Measurements from ENCODE around the gene IFI27. TPM values are rescaled to one million over a fixed set of nuclear protein-coding genes. Genes with fewer than 3 reads are reported as not detected.
A peak's percentile ranks its signal among the peaks of the same experiment; 100 is the strongest.

The IFI27 gene
- total and polyA plus RNA-seq, 4 donors = 94.1 to 883 (median 378) TPM

- H3K27ac ChIP-seq (ENCODE audit: low read depth in 1 of 2, low read length in 1 of 2) = no peak overlapping the region
- H3K4me1 ChIP-seq (ENCODE audit: control insufficient read depth in 5 of 5, insufficient read depth in 5 of 5, low read length in 5 of 5) = peaks cover 0 to 14% (median 5%) of the 10 kb centered on the region in 5 donors
- ATAC-seq (ENCODE audit: insufficient read depth, low FRiP score) = no peak
- no peak for DNase-seq
- H3K9me3 ChIP-seq (ENCODE audit: control insufficient read depth in 4 of 4, insufficient read depth in 3 of 4, low read length in 3 of 4) = peaks cover 0 to 10% (median 3%) of the 10 kb centered on the region in 4 donors
- no peak for TF ChIP-seq CTCF (IDR thresholded peaks at IDR 0.05; ENCODE audit: control extremely low read depth, extremely low read depth)
- H3K9ac ChIP-seq (ENCODE audit: insufficient read depth in 1 of 2, low read length in 2 of 2) = no peak overlapping the region
- no peaks in the 10 kb centered on the region for H3K36me3 ChIP-seq (ENCODE audit: control insufficient read depth in 4 of 4, insufficient read depth in 4 of 4, low read length in 4 of 4)
- H3K4me3 ChIP-seq = no peak overlapping the region
- H3K27me3 ChIP-seq (ENCODE audit: control insufficient read depth in 3 of 3, insufficient read depth in 3 of 3, low read length in 2 of 3) = no peaks in the 10 kb centered on the region
Observed at GRCh38 chr14:94119071-94119470, 8.5 kb downstream of the IFI27 start.

GRCh38 chr14:94120667-94121340, 10.3 kb downstream of the IFI27 start:
- peaks cover 0 to 2% (median 0%) of the 10 kb centered on the region in 5 donors for H3K4me1 ChIP-seq (ENCODE audit: control insufficient read depth in 5 of 5, insufficient read depth in 5 of 5, low read length in 5 of 5)
- no peak overlapping the region for H3K9ac ChIP-seq (ENCODE audit: insufficient read depth in 1 of 2, low read length in 2 of 2)
- no peak for ATAC-seq (ENCODE audit: insufficient read depth, low FRiP score)
- 82 to 90% methylated on average over 5 of the region's 5 CpGs for WGBS, 2 donors
- H3K36me3 ChIP-seq (ENCODE audit: control insufficient read depth in 4 of 4, insufficient read depth in 4 of 4, low read length in 4 of 4) = no peaks in the 10 kb centered on the region
- peaks cover 0 to 10% (median 3%) of the 10 kb centered on the region in 4 donors for H3K9me3 ChIP-seq (ENCODE audit: control insufficient read depth in 4 of 4, insufficient read depth in 3 of 4, low read length in 3 of 4)
- TF ChIP-seq CTCF (IDR thresholded peaks at IDR 0.05; ENCODE audit: control extremely low read depth, extremely low read depth) = no peak
- H3K27me3 ChIP-seq (ENCODE audit: control insufficient read depth in 3 of 3, insufficient read depth in 3 of 3, low read length in 2 of 3) = no peaks in the 10 kb centered on the region
- H3K4me3 ChIP-seq = no peak overlapping the region
- peak in 1 of 3 donors; percentile 1 for DNase-seq
- H3K27ac ChIP-seq (ENCODE audit: low read depth in 1 of 2, low read length in 1 of 2) = no peak overlapping the region

- no peaks in the 10 kb centered on the region for H3K4me1 ChIP-seq (ENCODE audit: control insufficient read depth in 5 of 5, insufficient read depth in 5 of 5, low read length in 5 of 5)
- H3K27ac ChIP-seq (ENCODE audit: low read depth in 1 of 2, low read length in 1 of 2) = no peak overlapping the region
- DNase-seq (peak in 1 of 3 donors; percentile 2), ATAC-seq (ENCODE audit: insufficient read depth, low FRiP score) (no peak)
- no peaks in the 10 kb centered on the region for H3K36me3 ChIP-seq (ENCODE audit: control insufficient read depth in 4 of 4, insufficient read depth in 4 of 4, low read length in 4 of 4)
- no peak for TF ChIP-seq CTCF (IDR thresholded peaks at IDR 0.05; ENCODE audit: control extremely low read depth, extremely low read depth)
- H3K9me3 ChIP-seq (ENCODE audit: control insufficient read depth in 4 of 4, insufficient read depth in 3 of 4, low read length in 3 of 4) = peaks cover 0 to 10% (median 3%) of the 10 kb centered on the region in 4 donors
- 57 to 58% methylated on average over 3 of the region's 3 CpGs for WGBS, 2 donors
- no peak overlapping the region for H3K9ac ChIP-seq (ENCODE audit: insufficient read depth in 1 of 2, low read length in 2 of 2)
- H3K4me3 ChIP-seq = no peak overlapping the region
- H3K27me3 ChIP-seq (ENCODE audit: control insufficient read depth in 3 of 3, insufficient read depth in 3 of 3, low read length in 2 of 3) = no peaks in the 10 kb centered on the region
Observed at GRCh38 chr14:94121485-94121884, 10.9 kb downstream of the IFI27 start.
